ENCODE results near the gene STIM1. TPM values are rescaled to one million over a fixed set of nuclear protein-coding genes. Genes with fewer than 3 reads are reported as not detected.
"Not testable (repeated sequence)": the region's sequence is repeated elsewhere in the genome, so short reads cannot be mapped to it uniquely, and the experiment has no call there.

The STIM1 gene
- total RNA-seq, 1 experiment from 2014 or later, result 15.2 TPM

DNA sequence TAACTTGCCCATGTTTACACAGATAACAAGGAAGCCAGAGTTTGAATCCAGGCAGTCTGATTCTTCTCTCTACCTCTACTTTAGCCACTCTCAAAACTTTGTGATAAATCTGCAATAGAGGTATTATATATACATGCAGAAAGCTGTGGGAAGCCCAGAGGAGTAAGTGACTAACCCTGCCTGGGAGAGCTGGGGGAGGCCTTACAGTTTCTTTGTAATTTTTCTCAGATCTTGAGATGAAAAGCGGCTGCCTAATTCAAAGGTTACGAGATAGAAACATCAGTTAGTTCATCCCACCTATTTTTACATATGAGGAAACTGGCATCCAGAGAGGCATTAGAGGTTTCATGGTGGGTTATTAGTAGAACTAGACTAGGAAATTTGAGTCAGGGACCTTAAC is 4.9 kb downstream of the STIM1 start:
- H2AFZ ChIP-seq (ENCODE audit: low read length), result no peak overlapping the region
- H3K4me2 ChIP-seq (ENCODE audit: insufficient read depth, insufficient read length, low read length), result no peak overlapping the region
- H4K8ac ChIP-seq (replicated peaks; ENCODE audit: insufficient read length, low read depth, low read length), result no peak overlapping the region
- no peak for TF ChIP-seq CTCF (conservative IDR thresholded peaks at IDR 0.05)
- WGBS (ENCODE audit: extremely low coverage, insufficient read length, low lambda C conversion rate), result no CpG with 5 or more reads among the region's 2 CpGs
- Mint-ChIP-seq H3K9me3 (no peaks in the 10 kb centered on the region), H3K4me3 (no peak overlapping the region), H3K4me1 (peaks cover 44 to 57% of the 10 kb centered on the region in 2 experiments), H3K27me3 (ENCODE audit: low read depth) (peaks cover 31% of the 10 kb centered on the region), H3K27ac (no peak overlapping the region), H3K36me3 (ENCODE audit: insufficient read depth in 1 of 3, low read depth in 3 of 3) (peaks cover 0 to 4% (median 0%) of the 10 kb centered on the region in 3 experiments; a peak in 1 of 7 replicates)
- no peak overlapping the region for H2BK12ac ChIP-seq (ENCODE audit: insufficient read length, low read depth, low read length)
- H4K5ac ChIP-seq (ENCODE audit: insufficient read length, low read depth, low read length), result no peak overlapping the region
- H2AK5ac ChIP-seq (ENCODE audit: insufficient read length, low read length), result no peak overlapping the region
- no peaks in the 10 kb centered on the region; the same call in 1 of the 2 replicates for H3K27me3 ChIP-seq (ENCODE audit: insufficient read depth, low read length)
- H3K23me2 ChIP-seq (ENCODE audit: insufficient read length, low read depth, low read length, poor library complexity, severe bottlenecking), result peaks cover 6% of the 10 kb centered on the region
- H3K27ac ChIP-seq (ENCODE audit: insufficient read length, low read depth, low read length), result no peak overlapping the region
- H2BK120ac ChIP-seq (ENCODE audit: low read depth, low read length, poor library complexity, severe bottlenecking), result no peak overlapping the region
- H3K14ac ChIP-seq (ENCODE audit: insufficient read depth, low read length), result no peak overlapping the region
- no peaks in the 10 kb centered on the region for H4K20me1 ChIP-seq (ENCODE audit: control insufficient read depth, insufficient read depth, insufficient read length)
- no peak overlapping the region for H3T11ph ChIP-seq (ENCODE audit: low read length)
- H3K18ac ChIP-seq (ENCODE audit: insufficient read length, low read depth, low read length), result no peak overlapping the region
- H3K4me1 ChIP-seq (ENCODE audit: insufficient read depth, low read length), result peaks cover 7% of the 10 kb centered on the region
- no peak overlapping the region for H3K23ac ChIP-seq (ENCODE audit: insufficient read length, low read depth, low read length)
- no peak overlapping the region for H3K56ac ChIP-seq (ENCODE audit: insufficient read length, low read depth, low read length)
- DNase-seq, result no peak
- no peak overlapping the region for H2BK15ac ChIP-seq (ENCODE audit: low read depth, low read length)
- no peak overlapping the region for H3K4ac ChIP-seq (ENCODE audit: low read depth, low read length)
- no peaks in the 10 kb centered on the region for H3K79me2 ChIP-seq (ENCODE audit: insufficient read depth, low read length)
- no peak overlapping the region for H2BK5ac ChIP-seq (ENCODE audit: insufficient read length, low read length)
- no peak overlapping the region for H3K9ac ChIP-seq (ENCODE audit: extremely low read depth, insufficient read length, low read length)
- no peaks in the 10 kb centered on the region for H3K9me3 ChIP-seq (ENCODE audit: control insufficient read depth, low read depth, low read length)
- H3K79me1 ChIP-seq (ENCODE audit: insufficient read depth, low read depth, low read length, poor library complexity, severe bottlenecking), result no peaks in the 10 kb centered on the region
- H2BK20ac ChIP-seq (ENCODE audit: low read depth, low read length, poor library complexity, severe bottlenecking), result no peak overlapping the region
- no peak overlapping the region for H4K91ac ChIP-seq (ENCODE audit: insufficient read length, low read depth, low read length)

- not testable (repeated sequence) for H4K20me1 ChIP-seq (ENCODE audit: control insufficient read depth, insufficient read depth, insufficient read length); H2BK20ac ChIP-seq (ENCODE audit: low read depth, low read length, poor library complexity, severe bottlenecking); H4K91ac ChIP-seq (ENCODE audit: insufficient read length, low read depth, low read length); H3K9me3 Mint-ChIP-seq; H2AFZ ChIP-seq (ENCODE audit: low read length); H3K4me2 ChIP-seq (ENCODE audit: insufficient read depth, insufficient read length, low read length); H3K27ac Mint-ChIP-seq; H3K9ac ChIP-seq (ENCODE audit: extremely low read depth, insufficient read length, low read length); H3K36me3 Mint-ChIP-seq (ENCODE audit: insufficient read depth in 1 of 3, low read depth in 3 of 3); H3K23me2 ChIP-seq (ENCODE audit: insufficient read length, low read depth, low read length, poor library complexity, severe bottlenecking); H3K4ac ChIP-seq (ENCODE audit: low read depth, low read length); H3K27ac ChIP-seq (ENCODE audit: insufficient read length, low read depth, low read length); H2BK5ac ChIP-seq (ENCODE audit: insufficient read length, low read length); H3K23ac ChIP-seq (ENCODE audit: insufficient read length, low read depth, low read length); H3K18ac ChIP-seq (ENCODE audit: insufficient read length, low read depth, low read length); H2BK15ac ChIP-seq (ENCODE audit: low read depth, low read length); H2BK120ac ChIP-seq (ENCODE audit: low read depth, low read length, poor library complexity, severe bottlenecking); H2BK12ac ChIP-seq (ENCODE audit: insufficient read length, low read depth, low read length); H3K9me3 ChIP-seq (ENCODE audit: control insufficient read depth, low read depth, low read length); H3K56ac ChIP-seq (ENCODE audit: insufficient read length, low read depth, low read length); H2AK5ac ChIP-seq (ENCODE audit: insufficient read length, low read length); DNase-seq; H4K5ac ChIP-seq (ENCODE audit: insufficient read length, low read depth, low read length); H4K8ac ChIP-seq (replicated peaks; ENCODE audit: insufficient read length, low read depth, low read length); H3T11ph ChIP-seq (ENCODE audit: low read length); H3K27me3 ChIP-seq (ENCODE audit: insufficient read depth, low read length); H3K79me2 ChIP-seq (ENCODE audit: insufficient read depth, low read length); H3K4me1 ChIP-seq (ENCODE audit: insufficient read depth, low read length); H3K79me1 ChIP-seq (ENCODE audit: insufficient read depth, low read depth, low read length, poor library complexity, severe bottlenecking); H3K14ac ChIP-seq (ENCODE audit: insufficient read depth, low read length)
- Mint-ChIP-seq H3K27me3 (ENCODE audit: low read depth) (peaks cover 31% of the 10 kb centered on the region), H3K4me3 (peak overlapping the region in 1 of 2 experiments; percentile 12; a peak in 2 of 5 replicates), H3K4me1 (peaks cover 49 to 61% of the 10 kb centered on the region in 2 experiments)
- no CpG with 5 or more reads among the region's 4 CpGs for WGBS (ENCODE audit: extremely low coverage, insufficient read length, low lambda C conversion rate)
These were observed 5.5 kb downstream of the STIM1 start for GRCh38 chr11:3860898-3861393.

Measured in H9 (cell line).